ENCODE measurements around the gene FCHSD1. TPM values are rescaled to one million over a fixed set of nuclear protein-coding genes. Genes with fewer than 3 reads are reported as not detected.

The FCHSD1 gene
- total and polyA plus RNA-seq, 10 of the 15 experiments (the other 5 are each of a cell fraction or from before 2014, with no cell fraction given), result 0.97 to 22.8 (median 10.7) TPM

DNA sequence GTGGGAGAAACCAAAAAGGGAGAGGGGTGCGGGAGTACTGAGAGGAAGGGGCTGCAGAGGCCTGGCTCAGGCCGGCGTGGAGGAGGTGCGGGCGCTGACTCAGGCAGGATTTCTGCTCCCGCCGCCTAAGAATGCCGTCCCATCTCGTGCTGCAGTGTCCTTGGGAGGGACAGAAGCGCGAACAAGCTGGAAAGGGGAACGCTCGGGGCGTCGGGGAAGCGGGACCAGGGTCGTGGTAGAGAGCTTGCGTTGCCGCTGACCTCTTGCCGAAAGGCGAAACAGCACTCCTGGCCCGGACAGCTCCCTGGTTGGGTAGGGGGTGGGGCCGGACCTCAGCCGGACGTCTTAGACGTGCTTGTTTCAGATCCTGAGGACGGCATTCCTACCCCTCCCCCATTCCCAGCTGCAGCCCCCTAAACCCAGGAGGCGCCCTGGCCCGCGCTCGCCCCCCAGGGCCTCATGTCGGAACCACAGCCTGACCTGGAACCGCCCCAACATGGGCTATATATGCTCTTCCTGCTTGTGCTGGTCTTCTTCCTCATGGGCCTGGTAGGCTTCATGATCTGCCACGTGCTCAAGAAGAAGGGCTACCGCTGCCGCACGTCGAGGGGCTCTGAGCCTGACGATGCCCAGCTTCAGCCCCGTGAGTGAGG is 13.3 kb downstream of the FCHSD1 start (continued):
- no peak for TF ChIP-seq E2F4 (IDR thresholded peaks at IDR 0.05; ENCODE audit: low read depth, low read length)
- TF ChIP-seq IRF5 (IDR thresholded peaks at IDR 0.05; ENCODE audit: borderline replicate concordance), result no peak
- TF ChIP-seq PRDM15 (CRISPR knock-in tag; IDR thresholded peaks at IDR 0.05), result no peak
- no peak for TF ChIP-seq BMI1 (IDR thresholded peaks at IDR 0.05; ENCODE audit: borderline replicate concordance)
- TF ChIP-seq GATAD2B (conservative IDR thresholded peaks at IDR 0.05; ENCODE audit: low read depth), result no peak
- no peak for TF ChIP-seq USF2 (IDR thresholded peaks at IDR 0.05; ENCODE audit: borderline replicate concordance, low read depth, low read length)
- no peak for TF ChIP-seq SMARCA5 (IDR thresholded peaks at IDR 0.05)
- no peak for TF ChIP-seq EP300 (IDR thresholded peaks at IDR 0.05; ENCODE audit: borderline replicate concordance in 1 of 2, control insufficient read depth in 1 of 2, low read depth in 2 of 2, low read length in 2 of 2)
- TF ChIP-seq POLR2A (IDR thresholded peaks at IDR 0.05; ENCODE audit: low read depth, low read length), result 0 out of 2 replicates have a peak, but pooled peaks have one; percentile 54
- TF ChIP-seq RUNX3 (IDR thresholded peaks at IDR 0.05; ENCODE audit: low read length), result peak; percentile 55
- no peak for TF ChIP-seq TBL1XR1 (IDR thresholded peaks at IDR 0.05; ENCODE audit: low read depth, low read length)
- no peak for TF ChIP-seq IKZF2 (IDR thresholded peaks at IDR 0.05)
- TF ChIP-seq, protein P1, sequence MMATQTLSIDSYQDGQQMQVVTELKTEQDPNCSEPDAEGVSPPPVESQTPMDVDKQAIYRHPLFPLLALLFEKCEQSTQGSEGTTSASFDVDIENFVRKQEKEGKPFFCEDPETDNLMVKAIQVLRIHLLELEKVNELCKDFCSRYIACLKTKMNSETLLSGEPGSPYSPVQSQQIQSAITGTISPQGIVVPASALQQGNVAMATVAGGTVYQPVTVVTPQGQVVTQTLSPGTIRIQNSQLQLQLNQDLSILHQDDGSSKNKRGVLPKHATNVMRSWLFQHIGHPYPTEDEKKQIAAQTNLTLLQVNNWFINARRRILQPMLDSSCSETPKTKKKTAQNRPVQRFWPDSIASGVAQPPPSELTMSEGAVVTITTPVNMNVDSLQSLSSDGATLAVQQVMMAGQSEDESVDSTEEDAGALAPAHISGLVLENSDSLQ (IDR thresholded peaks at IDR 0.05), result no peak
- peak; percentile 67 for TF ChIP-seq IKZF1 (conservative IDR thresholded peaks at IDR 0.05)
- TF ChIP-seq, protein P2, sequence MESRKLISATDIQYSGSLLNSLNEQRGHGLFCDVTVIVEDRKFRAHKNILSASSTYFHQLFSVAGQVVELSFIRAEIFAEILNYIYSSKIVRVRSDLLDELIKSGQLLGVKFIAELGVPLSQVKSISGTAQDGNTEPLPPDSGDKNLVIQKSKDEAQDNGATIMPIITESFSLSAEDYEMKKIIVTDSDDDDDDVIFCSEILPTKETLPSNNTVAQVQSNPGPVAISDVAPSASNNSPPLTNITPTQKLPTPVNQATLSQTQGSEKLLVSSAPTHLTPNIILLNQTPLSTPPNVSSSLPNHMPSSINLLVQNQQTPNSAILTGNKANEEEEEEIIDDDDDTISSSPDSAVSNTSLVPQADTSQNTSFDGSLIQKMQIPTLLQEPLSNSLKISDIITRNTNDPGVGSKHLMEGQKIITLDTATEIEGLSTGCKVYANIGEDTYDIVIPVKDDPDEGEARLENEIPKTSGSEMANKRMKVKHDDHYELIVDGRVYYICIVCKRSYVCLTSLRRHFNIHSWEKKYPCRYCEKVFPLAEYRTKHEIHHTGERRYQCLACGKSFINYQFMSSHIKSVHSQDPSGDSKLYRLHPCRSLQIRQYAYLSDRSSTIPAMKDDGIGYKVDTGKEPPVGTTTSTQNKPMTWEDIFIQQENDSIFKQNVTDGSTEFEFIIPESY (IDR thresholded peaks at IDR 0.05), result no peak
- TF ChIP-seq SUZ12 (IDR thresholded peaks at IDR 0.05; ENCODE audit: unreplicated experiment), result no peak
- no peak for TF ChIP-seq CEBPB (IDR thresholded peaks at IDR 0.05; ENCODE audit: borderline replicate concordance in 1 of 2, low read depth in 2 of 2, low read length in 2 of 2)
- no peak for TF ChIP-seq IRF3 (IDR thresholded peaks at IDR 0.05)
- TF ChIP-seq ZNF217 (IDR thresholded peaks at IDR 0.05), result no peak
